Right atrium auricular region (tissue), 2 donors: ENCODE data around the gene ZNF683. TPM values are rescaled to one million over a fixed set of nuclear protein-coding genes. Genes with fewer than 3 reads are reported as not detected.

Experiments
- DNase-seq: peaks from one replicate; pipeline ENCODE4 v3.0.0-alpha.2; 2019; ENCODE audit warnings: low spot score
- H3K27ac ChIP-seq, 2 donors: fragments of 200-600 bp; sonication (generic); 1 replicate in 1 of 2; 2 replicates in 1 of 2; pipeline ENCODE4 v1.5.1; 2016 to 2019
- H3K27me3 ChIP-seq, 2 donors: fragments of 200-600 bp; sonication (generic); one replicate each; pipeline versions ENCODE4 v1.5.1 to v1.6.0; 2017 to 2019
- H3K36me3 ChIP-seq: fragments of 200-600 bp; sonication (generic); one replicate; pipeline ENCODE4 v1.5.1; 2016
- H3K4me1 ChIP-seq, 2 donors: fragments of 200-600 bp; sonication (generic); one replicate each; pipeline versions ENCODE4 v1.5.1 to v1.6.0; 2017 to 2019
- H3K4me3 ChIP-seq, 2 donors: fragments of 200-600 bp; sonication (generic); 1 replicate in 1 of 2; 2 replicates in 1 of 2; pipeline ENCODE4 v1.5.1; 2017 to 2019; ENCODE audit warnings: mild to moderate bottlenecking in 1 of 2, moderate library complexity in 1 of 2
- H3K9me3 ChIP-seq, 2 donors: fragments of 200-600 bp; sonication (generic); one replicate each; pipeline ENCODE4 v1.5.1; 2019
- total RNA-seq, 2 donors: library from RNA; depleted of rRNA; stranded (reverse); fragments of >200 nt; gene quantifications; one replicate each; pipeline ENCODE4 v1.1.0, GENCODE V29; 2016
- TF ChIP-seq, protein P1 (sequence below), 2 donors: fragments of 200-600 bp; sonication (generic); IDR thresholded peaks; one replicate each; pipeline ENCODE4 v1.5.1; 2019; ENCODE audit warnings: antibody characterized with exemption in 2 of 2

The ZNF683 gene
- total RNA-seq, 2 donors from 2014 or later = not detected

DNA sequence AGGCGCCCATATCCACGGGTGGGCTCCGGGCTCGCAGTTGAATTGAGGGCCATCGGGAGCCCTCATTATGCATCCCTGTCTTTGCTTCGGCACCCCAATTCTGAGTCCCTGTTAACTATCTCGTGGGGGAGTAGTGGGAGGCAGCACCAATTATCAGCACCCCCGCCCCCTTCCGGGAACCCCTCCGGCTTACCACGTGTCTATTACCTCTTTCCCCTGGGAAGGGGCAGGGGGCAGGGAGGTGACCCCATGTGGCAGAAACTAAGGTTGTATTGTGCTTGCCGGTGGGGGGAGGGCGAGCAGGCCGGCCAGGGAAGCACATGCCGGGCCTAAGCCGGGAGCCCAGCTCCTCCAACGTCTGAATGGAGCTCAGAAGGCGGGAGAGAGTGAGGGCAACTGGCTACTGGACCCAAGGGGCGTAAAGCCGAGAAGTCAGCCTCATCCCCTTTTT, 39.1 kb upstream of the ZNF683 start:
- H3K27ac ChIP-seq = no peak overlapping the region
- H3K4me3 ChIP-seq = no peak overlapping the region
- no peaks in the 10 kb centered on the region for H3K9me3 ChIP-seq
- TF ChIP-seq, protein P1, sequence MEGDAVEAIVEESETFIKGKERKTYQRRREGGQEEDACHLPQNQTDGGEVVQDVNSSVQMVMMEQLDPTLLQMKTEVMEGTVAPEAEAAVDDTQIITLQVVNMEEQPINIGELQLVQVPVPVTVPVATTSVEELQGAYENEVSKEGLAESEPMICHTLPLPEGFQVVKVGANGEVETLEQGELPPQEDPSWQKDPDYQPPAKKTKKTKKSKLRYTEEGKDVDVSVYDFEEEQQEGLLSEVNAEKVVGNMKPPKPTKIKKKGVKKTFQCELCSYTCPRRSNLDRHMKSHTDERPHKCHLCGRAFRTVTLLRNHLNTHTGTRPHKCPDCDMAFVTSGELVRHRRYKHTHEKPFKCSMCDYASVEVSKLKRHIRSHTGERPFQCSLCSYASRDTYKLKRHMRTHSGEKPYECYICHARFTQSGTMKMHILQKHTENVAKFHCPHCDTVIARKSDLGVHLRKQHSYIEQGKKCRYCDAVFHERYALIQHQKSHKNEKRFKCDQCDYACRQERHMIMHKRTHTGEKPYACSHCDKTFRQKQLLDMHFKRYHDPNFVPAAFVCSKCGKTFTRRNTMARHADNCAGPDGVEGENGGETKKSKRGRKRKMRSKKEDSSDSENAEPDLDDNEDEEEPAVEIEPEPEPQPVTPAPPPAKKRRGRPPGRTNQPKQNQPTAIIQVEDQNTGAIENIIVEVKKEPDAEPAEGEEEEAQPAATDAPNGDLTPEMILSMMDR (IDR thresholded peaks at IDR 0.05) = no peak
- DNase-seq = no peak
- H3K4me1 ChIP-seq = no peaks in the 10 kb centered on the region
- H3K36me3 ChIP-seq = no peaks in the 10 kb centered on the region
- peaks cover 17 to 24% of the 10 kb centered on the region in 2 donors for H3K27me3 ChIP-seq

DNA sequence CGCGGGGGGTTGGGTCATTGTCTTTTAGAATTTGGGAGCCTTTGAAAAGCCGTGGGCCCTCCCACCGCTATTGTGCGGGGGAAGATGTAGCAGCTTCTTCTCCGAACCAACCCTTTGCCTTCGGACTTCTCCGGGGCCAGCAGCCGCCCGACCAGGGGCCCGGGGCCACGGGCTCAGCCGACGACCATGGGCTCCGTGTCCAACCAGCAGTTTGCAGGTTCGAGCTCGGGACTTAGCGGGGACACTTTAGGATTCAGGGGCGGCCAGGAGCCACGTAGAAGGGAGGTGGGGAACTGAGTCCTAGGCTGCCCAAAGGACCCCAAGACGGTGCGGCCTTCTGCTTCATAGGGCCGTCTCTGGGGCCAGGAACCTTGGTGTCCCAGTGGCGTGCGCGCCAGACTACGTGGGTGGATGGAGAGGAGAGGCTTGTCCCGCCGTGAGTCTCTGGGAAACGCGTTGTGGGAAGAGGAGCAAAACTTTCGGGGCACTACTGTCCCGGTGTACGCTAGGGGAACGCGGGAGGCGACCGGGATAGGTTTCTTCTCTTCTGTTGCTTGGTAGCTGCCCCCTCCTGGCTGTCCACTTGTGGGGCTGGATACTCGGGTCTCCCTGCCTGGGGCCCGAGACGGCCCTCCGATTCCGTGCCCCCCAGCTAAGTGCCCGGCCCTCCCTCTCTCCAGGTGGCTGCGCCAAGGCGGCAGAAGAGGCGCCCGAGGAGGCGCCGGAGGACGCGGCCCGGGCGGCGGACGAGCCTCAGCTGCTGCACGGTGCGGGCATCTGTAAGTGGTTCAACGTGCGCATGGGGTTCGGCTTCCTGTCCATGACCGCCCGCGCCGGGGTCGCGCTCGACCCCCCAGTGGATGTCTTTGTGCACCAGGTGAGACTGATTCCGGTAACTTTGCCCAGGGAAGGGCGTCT, 38.4 kb upstream of the ZNF683 start, which contains the start of gene LIN28A:
TSS of gene LIN28A (plus strand) at position 112 of the 918 bp plus-strand sequence. CDS start at position 187, 75 bp downstream.
- H3K27me3 ChIP-seq = peaks cover 17 to 24% of the 10 kb centered on the region in 2 donors

DNA sequence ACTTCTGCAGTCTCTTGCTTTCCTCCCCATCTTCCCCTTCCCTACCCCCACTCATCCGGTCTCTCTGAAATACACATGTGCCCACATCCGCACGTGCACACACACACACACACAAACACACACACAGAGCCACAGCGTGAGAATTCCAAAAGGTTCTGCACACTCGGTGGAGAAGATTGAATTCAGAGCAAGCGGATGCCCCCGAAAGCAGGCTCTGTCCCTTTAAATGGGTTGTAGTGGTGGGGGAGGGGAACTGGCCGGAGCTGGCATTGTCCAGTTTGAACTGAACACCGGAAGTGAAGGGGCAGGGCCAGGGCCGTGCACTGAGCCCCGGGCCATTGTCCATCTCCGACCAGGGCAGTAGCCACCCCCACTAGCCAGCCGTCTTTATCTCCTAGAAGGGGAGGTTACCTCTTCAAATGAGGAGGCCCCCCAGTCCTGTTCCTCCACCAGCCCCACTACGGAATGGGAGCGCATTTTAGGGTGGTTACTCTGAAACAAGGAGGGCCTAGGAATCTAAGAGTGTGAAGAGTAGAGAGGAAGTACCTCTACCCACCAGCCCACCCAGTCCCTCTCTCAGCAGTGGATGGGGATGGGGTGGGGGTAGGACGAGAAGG, 36.7 kb upstream of the ZNF683 start:
- H3K9me3 ChIP-seq = no peaks in the 10 kb centered on the region
- no peaks in the 10 kb centered on the region for H3K36me3 ChIP-seq
- TF ChIP-seq, protein P1 (IDR thresholded peaks at IDR 0.05) = no peak
- no peak overlapping the region for H3K27ac ChIP-seq
- no peaks in the 10 kb centered on the region for H3K4me1 ChIP-seq
- peaks cover 17 to 24% of the 10 kb centered on the region in 2 donors for H3K27me3 ChIP-seq
- no peak overlapping the region for H3K4me3 ChIP-seq
- DNase-seq = no peak

More for the DNA sequence above, 38.4 kb upstream of the ZNF683 start, which contains the start of gene LIN28A:
- DNase-seq = no peak
- Histone ChIP-seq H3K4me3 (no peak within 1 kb of the TSS), H3K9me3 (no peaks in the 10 kb centered on the region), H3K4me1 (no peaks in the 10 kb centered on the region), H3K36me3 (no peaks in the 10 kb centered on the region), H3K27ac (no peak within 1 kb of the TSS)
- TF ChIP-seq, protein P1 (IDR thresholded peaks at IDR 0.05) = no peak

- Histone ChIP-seq H3K4me3 (no peak overlapping the region), H3K27ac (no peak overlapping the region), H3K4me1 (no peaks in the 10 kb centered on the region), H3K9me3 (no peaks in the 10 kb centered on the region), H3K36me3 (no peaks in the 10 kb centered on the region), H3K27me3 (peaks cover 17 to 24% of the 10 kb centered on the region in 2 donors)
- TF ChIP-seq, protein P1 (IDR thresholded peaks at IDR 0.05) = no peak
- DNase-seq = peak; percentile 70
These were observed 36.1 kb upstream of the ZNF683 start for GRCh38 chr1:26408604-26409003.

- no peaks in the 10 kb centered on the region for H3K36me3 ChIP-seq
- H3K27ac ChIP-seq = no peak overlapping the region
- H3K4me1 ChIP-seq = no peaks in the 10 kb centered on the region
- TF ChIP-seq, protein P1 (IDR thresholded peaks at IDR 0.05) = no peak
- DNase-seq = no peak
- peaks cover 3 to 7% of the 10 kb centered on the region in 2 donors for H3K27me3 ChIP-seq
- H3K9me3 ChIP-seq = no peaks in the 10 kb centered on the region
- no peak overlapping the region for H3K4me3 ChIP-seq
These were observed 32.8 kb upstream of the ZNF683 start for GRCh38 chr1:26405281-26405915.
